HG02852 (cell line): Measurements from ENCODE around the gene RBM25.
"Not testable (repeated sequence)": the region's sequence is repeated elsewhere in the genome, so short reads cannot be mapped to it uniquely, and the experiment has no call there.

Source experiments
- ATAC-seq: cut with Tn5 transposase; IDR thresholded peaks from one replicate; pipeline ENCODE4 v1.9.1; 2021; ENCODE audit warnings: mild to moderate bottlenecking, moderate library complexity; ENCODE audit not compliant: unreplicated experiment

RBM25 gene

GRCh38 chr14:73058224-73058921, at the start of gene RBM25:
RBM25 (plus strand) TSS chr14:73058534; CDS start chr14:73071642, 13,108 bp downstream.
- ATAC-seq = peak; percentile 95

DNA sequence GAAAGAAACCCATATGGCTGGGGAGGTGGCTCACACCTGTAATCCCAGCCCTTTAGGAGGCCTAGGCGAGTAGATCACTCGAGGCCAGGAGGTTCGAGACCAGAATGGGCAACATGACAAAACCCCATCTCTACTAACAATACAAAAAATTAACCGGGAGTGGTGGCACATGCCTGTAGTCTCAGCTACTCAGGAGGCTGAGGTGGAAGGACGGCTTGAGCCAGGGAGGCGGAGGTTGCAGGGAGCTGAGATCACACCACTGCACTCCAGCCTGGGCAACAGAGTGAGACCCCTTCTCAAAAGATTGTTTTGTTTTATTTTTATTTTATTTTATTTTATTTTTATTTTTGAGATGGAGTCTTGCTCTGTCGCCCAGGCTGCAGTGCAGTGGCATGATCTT, 47.1 kb upstream of the RBM25 start:
- not testable (repeated sequence) for ATAC-seq

DNA sequence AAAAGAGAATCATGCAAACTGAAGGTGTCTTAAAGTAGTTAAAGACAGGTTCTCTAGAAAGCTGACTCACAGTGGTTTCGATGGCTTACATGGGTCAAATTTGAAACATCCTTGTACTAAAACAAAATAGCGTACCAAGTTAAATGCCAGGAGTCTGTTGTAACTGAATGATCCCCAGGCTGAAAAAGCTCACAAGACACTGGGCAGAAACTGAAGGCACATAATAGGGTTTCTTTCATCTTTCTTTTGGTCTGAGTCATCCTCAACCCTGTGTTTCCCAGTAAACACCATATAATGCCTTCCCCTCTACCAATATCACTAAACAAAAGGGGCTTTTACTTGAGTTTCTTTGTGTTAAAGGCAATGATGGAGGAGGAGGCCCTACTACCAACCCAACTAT, 44.2 kb upstream of the RBM25 start:
- ATAC-seq = peak; percentile 88

GRCh38 chr14:73015552-73015951, 42.8 kb upstream of the RBM25 start:
- ATAC-seq = not testable (repeated sequence)

DNA sequence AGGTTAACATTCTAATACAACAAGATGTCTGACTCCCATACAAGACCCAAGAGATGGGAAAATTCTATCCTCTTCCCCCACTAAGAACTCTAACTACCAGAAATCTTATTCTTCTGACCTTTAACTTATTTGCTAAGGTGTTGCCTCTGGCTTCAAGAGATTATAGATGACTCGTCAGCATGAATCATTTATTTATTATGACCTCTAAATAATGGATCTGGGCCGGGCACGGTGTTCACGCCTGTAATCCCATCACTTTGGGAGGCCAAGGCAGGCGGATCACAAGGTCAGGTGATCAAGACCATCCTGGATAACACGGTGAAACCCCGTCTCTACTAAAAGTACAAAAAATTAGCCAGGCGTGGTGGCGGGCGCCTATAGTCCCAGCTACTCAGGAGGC, 42.3 kb upstream of the RBM25 start:
- ATAC-seq = not testable (repeated sequence)

- no peak for ATAC-seq
These were observed 36.3 kb upstream of the RBM25 start for GRCh38 chr14:73022051-73022450.

- ATAC-seq = no peak
These were observed 32.8 kb upstream of the RBM25 start for GRCh38 chr14:73025544-73025943.

- ATAC-seq = no peak
These were observed 32.0 kb upstream of the RBM25 start for GRCh38 chr14:73026243-73026844.

DNA sequence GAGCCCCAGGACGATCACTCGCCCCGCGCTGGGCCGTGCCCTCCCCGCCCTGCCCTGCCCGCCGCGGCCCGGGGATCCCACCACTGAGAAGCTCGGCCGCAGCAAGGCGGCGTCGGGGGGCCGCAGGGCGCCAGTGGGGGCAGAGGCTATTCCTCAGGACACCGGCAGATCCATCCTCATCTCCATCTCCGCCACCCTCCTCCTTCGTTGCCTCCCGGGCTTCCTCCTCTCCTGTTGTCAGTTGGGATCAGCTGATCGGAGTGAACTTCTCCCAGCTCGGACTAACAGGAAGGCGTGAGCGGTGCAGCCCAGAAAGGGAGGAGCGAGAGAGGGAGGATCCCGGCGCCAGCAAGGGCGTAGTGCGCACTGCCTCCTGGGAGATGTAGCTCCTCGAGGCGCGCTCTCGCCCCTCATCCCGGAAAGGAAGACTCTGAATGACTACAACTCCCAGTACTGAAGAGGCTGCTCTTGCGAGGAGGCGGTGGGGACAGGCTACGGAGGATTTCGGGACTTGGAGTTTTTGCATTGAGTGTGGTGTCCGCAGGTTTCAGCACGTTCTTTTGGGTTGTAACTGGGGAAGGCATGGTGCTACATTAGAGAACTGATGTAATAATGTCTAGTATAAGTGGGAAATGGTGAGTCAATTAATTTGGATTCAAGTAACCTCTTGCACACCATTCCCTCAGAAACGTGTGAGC, 31.3 kb upstream of the RBM25 start, which contains the start of gene ZFYVE1:
Gene ZFYVE1 (minus strand): TSS at position 262 of the 698 bp plus-strand sequence. CDS start 2,598 bp downstream, outside the sequence.
- ATAC-seq = peak; percentile 97

- no peak for ATAC-seq
These were observed 30.8 kb upstream of the RBM25 start for GRCh38 chr14:73027546-73027945.

GRCh38 chr14:73027984-73028383, 30.4 kb upstream of the RBM25 start:
- no peak for ATAC-seq

DNA sequence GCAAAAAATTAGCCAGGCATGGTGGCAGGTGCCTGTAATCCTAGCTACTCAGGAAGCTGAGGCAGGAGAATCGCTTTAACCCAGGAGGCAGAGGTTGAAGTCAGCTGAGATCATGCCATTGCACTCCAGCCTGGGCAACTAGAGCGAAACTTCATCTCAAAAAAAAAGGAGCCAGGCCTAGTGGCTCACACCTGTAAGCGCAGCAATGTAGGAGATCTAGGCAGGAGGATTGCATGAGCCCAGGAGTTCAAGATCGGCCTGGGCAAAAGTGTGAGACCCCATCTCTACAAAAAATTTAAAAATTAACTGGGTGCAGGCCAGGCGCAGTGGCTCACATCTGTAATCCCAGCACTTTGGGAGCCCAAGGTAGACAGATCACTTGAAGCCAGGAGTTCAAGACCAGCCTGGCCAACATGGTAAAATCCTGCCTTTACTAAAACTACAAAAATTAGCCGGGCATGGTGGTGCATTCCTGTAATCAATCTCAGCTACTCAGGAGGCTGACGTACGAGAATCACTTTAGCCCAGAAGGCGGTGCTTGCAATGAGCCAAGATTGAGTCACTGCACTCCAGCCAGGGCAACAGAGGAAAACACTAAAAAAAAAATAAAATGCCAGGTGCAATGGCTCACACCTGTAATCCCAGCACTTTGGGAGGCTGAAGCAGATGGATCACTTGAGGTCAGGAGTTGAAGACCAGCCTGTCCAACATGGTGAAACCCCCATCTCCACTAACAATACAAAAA, 21.5 kb upstream of the RBM25 start:
- not testable (repeated sequence) for ATAC-seq

- no peak for ATAC-seq
These were observed 10.5 kb upstream of the RBM25 start for GRCh38 chr14:73047808-73048207.

DNA sequence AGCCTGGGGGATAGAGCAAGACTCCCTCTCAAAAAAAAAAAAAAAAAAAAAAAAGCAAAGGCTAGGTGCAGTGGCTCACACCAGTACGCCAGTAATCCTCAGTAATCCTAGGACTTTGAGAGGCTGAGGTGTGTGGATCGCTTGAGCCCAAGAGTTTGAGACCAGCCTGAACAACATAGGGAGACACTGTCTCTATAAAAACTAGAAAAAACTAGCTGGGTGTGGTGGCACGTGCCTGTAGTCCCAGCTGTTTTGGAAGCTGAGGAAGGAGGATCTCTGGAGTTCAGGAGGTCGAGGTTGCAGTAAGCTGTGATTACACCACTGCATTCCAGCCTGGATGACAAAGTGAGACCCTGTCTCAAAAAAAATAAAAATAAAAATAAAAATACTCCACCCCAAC, 8.9 kb upstream of the RBM25 start:
- ATAC-seq = no peak

- no peak for ATAC-seq
These were observed 3.1 kb upstream of the RBM25 start for GRCh38 chr14:73055251-73055650.

DNA sequence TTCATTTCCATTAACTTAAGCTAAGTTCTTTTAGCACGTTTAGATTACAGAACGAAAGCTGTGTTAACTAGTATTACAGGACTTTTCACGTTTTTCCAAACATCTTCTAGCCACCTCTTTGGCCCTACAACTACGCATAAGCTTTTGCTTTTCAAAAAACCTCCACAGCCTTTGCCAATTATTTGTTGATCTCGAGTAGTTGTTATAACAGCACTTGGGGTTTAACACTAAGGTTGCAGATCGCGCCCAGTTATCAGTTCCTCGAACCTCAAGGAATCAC, 450 bp upstream of the RBM25 start:
- no peak for ATAC-seq

- ATAC-seq = peak; percentile 6
These were observed 764 bp downstream of the RBM25 start for GRCh38 chr14:73058922-73059673.

GRCh38 chr14:73069585-73069984, 11.3 kb downstream of the RBM25 start:
- no peak for ATAC-seq

GRCh38 chr14:73091044-73091443, 32.7 kb downstream of the RBM25 start:
- no peak for ATAC-seq

GRCh38 chr14:73097421-73097820, 39.1 kb downstream of the RBM25 start:
- ATAC-seq = no peak

GRCh38 chr14:73100334-73100733, 42.0 kb downstream of the RBM25 start:
- ATAC-seq = no peak
